HepG2 (cell line): ENCODE data around the gene NFATC3. TPM values are rescaled to one million over a fixed set of nuclear protein-coding genes. Genes with fewer than 3 reads are reported as not detected.
A peak's percentile ranks its signal among the peaks of the same experiment; 100 is the strongest.

Source experiments
- CCDC6 ChIP-seq: sonication (generic); formaldehyde crosslinking; IDR thresholded peaks from 2 replicates; pipeline ENCODE4 v1.8.1; 2022; ENCODE audit warnings: mild to moderate bottlenecking, missing genetic modification reagents, moderate library complexity
- CEBPB ChIP-seq: IDR thresholded peaks from 2 replicates; pipeline ENCODE4 v1.6.1; 2011; ENCODE audit warnings: low read depth, low read length, improper control_type of control experiment, borderline replicate concordance
- CSRNP2 ChIP-seq: sonication (generic); formaldehyde crosslinking; conservative IDR thresholded peaks from 2 replicates; pipeline ENCODE4 v1.8.0; 2022; ENCODE audit warnings: low read depth, missing genetic modification reagents
- HNF4G ChIP-seq, 2 experiments: sonication (generic) in 1 of 2; formaldehyde crosslinking in 1 of 2; IDR thresholded peaks; 2 replicates each; pipeline versions ENCODE4 v1.4.0 to v1.6.1; 2011 to 2020; ENCODE audit warnings: borderline replicate concordance in 2 of 2, low read depth in 2 of 2, mild to moderate bottlenecking in 2 of 2, low read length in 1 of 2, missing genetic modification reagents in 1 of 2, moderate library complexity in 1 of 2
- MAZ ChIP-seq, 2 experiments: sonication (generic) in 1 of 2; formaldehyde crosslinking in 1 of 2; IDR thresholded peaks; 2 replicates each; pipeline versions ENCODE4 v1.5.0 to v1.6.1; 2012 to 2020; ENCODE audit warnings: low read depth in 2 of 2, mild to moderate bottlenecking in 2 of 2, borderline replicate concordance in 1 of 2, improper control_type of control experiment in 1 of 2, low read length in 1 of 2, missing genetic modification reagents in 1 of 2, moderate library complexity in 1 of 2
- NONO ChIP-seq, 2 experiments: fragments of 450-650 bp in 1 of 2; sonication (generic) in 1 of 2; formaldehyde crosslinking in 1 of 2; IDR thresholded peaks in 1 of 2; conservative IDR thresholded peaks in 1 of 2; 2 replicates each; pipeline versions ENCODE4 v1.6.1 to v1.8.0; 2017 to 2022; ENCODE audit warnings: mild to moderate bottlenecking in 1 of 2, missing genetic modification reagents in 1 of 2, moderate library complexity in 1 of 2
- SSRP1 ChIP-seq: IDR thresholded peaks from 2 replicates; pipeline ENCODE4 v1.6.1; 2016; ENCODE audit warnings: control low read depth
- ZMYM2 ChIP-seq: sonication (generic); formaldehyde crosslinking; IDR thresholded peaks from 2 replicates; pipeline ENCODE4 v1.8.0; 2022; ENCODE audit warnings: mild to moderate bottlenecking, missing genetic modification reagents
- ZNF335 ChIP-seq: sonication (generic); formaldehyde crosslinking; IDR thresholded peaks from 2 replicates; pipeline ENCODE4 v1.4.0; 2020; ENCODE audit warnings: missing genetic modification reagents
- polyA plus RNA-seq, 8 experiments: library from polyadenylated mRNA; depleted of rRNA in 3 of 8; stranded (reverse) in 7 of 8; unstranded in 1 of 8; fragments of >200 nt; fragmentation: Illumina TruSeq in 4 of 8; extraction: Trizol in 4 of 8; gene quantifications; 2 replicates each; pipeline versions ENCODE4 v1.2.1 to v1.2.3, GENCODE V29; 2011 to 2016; ENCODE audit warnings: low read depth in 4 of 8, missing spikeins in 1 of 8, mixed read lengths in 1 of 8; ENCODE audit not compliant: insufficient read depth in 1 of 8
- total RNA-seq, 5 experiments: library from RNA; depleted of rRNA; stranded (reverse); fragments of >200 nt; fragmentation: Illumina TruSeq; extraction: Trizol; gene quantifications; 2 replicates each; pipeline ENCODE4 v1.2.3, GENCODE V29; 2016; ENCODE audit warnings: low read depth in 1 of 5
- TF ChIP-seq, protein P1 (sequence below): IDR thresholded peaks from 2 replicates; pipeline ENCODE4 v1.6.1; 2016; ENCODE audit warnings: low read depth
- TF ChIP-seq, protein P2 (sequence below), 2 experiments: sonication (generic) in 1 of 2; formaldehyde crosslinking in 1 of 2; IDR thresholded peaks; 2 replicates each; pipeline versions ENCODE4 v1.4.0 to v1.6.1; 2016 to 2020; ENCODE audit warnings: borderline replicate concordance in 1 of 2, low read depth in 1 of 2, mild to moderate bottlenecking in 1 of 2, missing genetic modification reagents in 1 of 2
- TF ChIP-seq, protein P3 (sequence below): sonication (generic); formaldehyde crosslinking; IDR thresholded peaks from 2 replicates; pipeline ENCODE4 v1.4.0; 2020; ENCODE audit warnings: missing genetic modification reagents, borderline replicate concordance
- TF ChIP-seq, protein P4 (sequence below): sonication (generic); formaldehyde crosslinking; IDR thresholded peaks from 2 replicates; pipeline ENCODE4 v1.5.1; 2020; ENCODE audit warnings: missing genetic modification reagents, mild to moderate bottlenecking, borderline replicate concordance

Gene NFATC3
- total and polyA plus RNA-seq, 2 of the 13 experiments (the other 11 are each of a cell fraction or from before 2014, with no cell fraction given): 52.6 to 62.7 TPM

DNA sequence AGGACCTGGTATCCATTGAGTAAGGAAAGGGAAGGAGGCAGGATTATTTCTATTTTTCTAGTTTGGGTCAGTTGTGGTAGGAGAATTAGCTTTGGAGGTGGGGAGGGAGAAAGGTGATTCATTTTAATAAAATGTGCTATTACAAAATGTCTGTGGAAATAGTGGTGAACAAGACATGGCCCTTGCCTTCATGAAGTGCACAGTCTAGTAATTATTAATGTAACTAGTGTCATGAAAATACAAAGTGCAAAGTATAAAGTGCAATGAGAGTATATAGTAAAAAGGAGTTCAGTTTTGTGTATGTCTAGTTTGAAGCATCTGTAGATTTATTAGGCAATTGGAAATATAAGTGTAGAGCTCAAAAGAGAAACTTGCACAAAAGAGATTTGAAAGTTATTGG, 11.9 kb downstream of the NFATC3 start (continued):
- TF ChIP-seq MAZ (IDR thresholded peaks at IDR 0.05; ENCODE audit: borderline replicate concordance, low read depth, low read length): no peak
- no peak for TF ChIP-seq MAZ (CRISPR knock-in tag; IDR thresholded peaks at IDR 0.05; ENCODE audit: low read depth)
- peak; percentile 41; the same call in 1 of the 2 replicates for TF ChIP-seq HNF4G (IDR thresholded peaks at IDR 0.05; ENCODE audit: borderline replicate concordance, low read depth, low read length)
- TF ChIP-seq HNF4G (CRISPR knock-in tag; IDR thresholded peaks at IDR 0.05; ENCODE audit: borderline replicate concordance, low read depth): no peak
- TF ChIP-seq, protein P1, sequence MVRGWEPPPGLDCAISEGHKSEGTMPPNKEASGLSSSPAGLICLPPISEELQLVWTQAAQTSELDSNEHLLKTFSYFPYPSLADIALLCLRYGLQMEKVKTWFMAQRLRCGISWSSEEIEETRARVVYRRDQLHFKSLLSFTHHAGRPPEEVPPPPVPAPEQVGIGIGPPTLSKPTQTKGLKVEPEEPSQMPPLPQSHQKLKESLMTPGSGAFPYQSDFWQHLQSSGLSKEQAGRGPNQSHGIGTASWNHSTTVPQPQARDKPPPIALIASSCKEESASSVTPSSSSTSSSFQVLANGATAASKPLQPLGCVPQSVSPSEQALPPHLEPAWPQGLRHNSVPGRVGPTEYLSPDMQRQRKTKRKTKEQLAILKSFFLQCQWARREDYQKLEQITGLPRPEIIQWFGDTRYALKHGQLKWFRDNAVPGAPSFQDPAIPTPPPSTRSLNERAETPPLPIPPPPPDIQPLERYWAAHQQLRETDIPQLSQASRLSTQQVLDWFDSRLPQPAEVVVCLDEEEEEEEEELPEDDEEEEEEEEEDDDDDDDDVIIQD: 0 out of 2 replicates have a peak, but pooled peaks have one; percentile 13
- TF ChIP-seq, protein P2, sequence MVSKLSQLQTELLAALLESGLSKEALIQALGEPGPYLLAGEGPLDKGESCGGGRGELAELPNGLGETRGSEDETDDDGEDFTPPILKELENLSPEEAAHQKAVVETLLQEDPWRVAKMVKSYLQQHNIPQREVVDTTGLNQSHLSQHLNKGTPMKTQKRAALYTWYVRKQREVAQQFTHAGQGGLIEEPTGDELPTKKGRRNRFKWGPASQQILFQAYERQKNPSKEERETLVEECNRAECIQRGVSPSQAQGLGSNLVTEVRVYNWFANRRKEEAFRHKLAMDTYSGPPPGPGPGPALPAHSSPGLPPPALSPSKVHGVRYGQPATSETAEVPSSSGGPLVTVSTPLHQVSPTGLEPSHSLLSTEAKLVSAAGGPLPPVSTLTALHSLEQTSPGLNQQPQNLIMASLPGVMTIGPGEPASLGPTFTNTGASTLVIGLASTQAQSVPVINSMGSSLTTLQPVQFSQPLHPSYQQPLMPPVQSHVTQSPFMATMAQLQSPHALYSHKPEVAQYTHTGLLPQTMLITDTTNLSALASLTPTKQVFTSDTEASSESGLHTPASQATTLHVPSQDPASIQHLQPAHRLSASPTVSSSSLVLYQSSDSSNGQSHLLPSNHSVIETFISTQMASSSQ (IDR thresholded peaks at IDR 0.05; ENCODE audit: low read depth): peak; percentile 62; the same call in 1 of the 2 replicates
- TF ChIP-seq, protein P2 (CRISPR knock-in tag; IDR thresholded peaks at IDR 0.05; ENCODE audit: borderline replicate concordance): no peak
- TF ChIP-seq SSRP1 (CRISPR knock-in tag): no peak
- TF ChIP-seq, protein P3, sequence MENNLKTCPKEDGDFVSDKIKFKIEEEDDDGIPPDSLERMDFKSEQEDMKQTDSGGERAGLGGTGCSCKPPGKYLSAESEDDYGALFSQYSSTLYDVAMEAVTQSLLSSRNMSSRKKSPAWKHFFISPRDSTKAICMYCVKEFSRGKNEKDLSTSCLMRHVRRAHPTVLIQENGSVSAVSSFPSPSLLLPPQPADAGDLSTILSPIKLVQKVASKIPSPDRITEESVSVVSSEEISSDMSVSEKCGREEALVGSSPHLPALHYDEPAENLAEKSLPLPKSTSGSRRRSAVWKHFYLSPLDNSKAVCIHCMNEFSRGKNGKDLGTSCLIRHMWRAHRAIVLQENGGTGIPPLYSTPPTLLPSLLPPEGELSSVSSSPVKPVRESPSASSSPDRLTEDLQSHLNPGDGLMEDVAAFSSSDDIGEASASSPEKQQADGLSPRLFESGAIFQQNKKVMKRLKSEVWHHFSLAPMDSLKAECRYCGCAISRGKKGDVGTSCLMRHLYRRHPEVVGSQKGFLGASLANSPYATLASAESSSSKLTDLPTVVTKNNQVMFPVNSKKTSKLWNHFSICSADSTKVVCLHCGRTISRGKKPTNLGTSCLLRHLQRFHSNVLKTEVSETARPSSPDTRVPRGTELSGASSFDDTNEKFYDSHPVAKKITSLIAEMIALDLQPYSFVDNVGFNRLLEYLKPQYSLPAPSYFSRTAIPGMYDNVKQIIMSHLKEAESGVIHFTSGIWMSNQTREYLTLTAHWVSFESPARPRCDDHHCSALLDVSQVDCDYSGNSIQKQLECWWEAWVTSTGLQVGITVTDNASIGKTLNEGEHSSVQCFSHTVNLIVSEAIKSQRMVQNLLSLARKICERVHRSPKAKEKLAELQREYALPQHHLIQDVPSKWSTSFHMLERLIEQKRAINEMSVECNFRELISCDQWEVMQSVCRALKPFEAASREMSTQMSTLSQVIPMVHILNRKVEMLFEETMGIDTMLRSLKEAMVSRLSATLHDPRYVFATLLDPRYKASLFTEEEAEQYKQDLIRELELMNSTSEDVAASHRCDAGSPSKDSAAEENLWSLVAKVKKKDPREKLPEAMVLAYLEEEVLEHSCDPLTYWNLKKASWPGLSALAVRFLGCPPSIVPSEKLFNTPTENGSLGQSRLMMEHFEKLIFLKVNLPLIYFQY (CRISPR knock-in tag): no peak
- TF ChIP-seq, protein P4, sequence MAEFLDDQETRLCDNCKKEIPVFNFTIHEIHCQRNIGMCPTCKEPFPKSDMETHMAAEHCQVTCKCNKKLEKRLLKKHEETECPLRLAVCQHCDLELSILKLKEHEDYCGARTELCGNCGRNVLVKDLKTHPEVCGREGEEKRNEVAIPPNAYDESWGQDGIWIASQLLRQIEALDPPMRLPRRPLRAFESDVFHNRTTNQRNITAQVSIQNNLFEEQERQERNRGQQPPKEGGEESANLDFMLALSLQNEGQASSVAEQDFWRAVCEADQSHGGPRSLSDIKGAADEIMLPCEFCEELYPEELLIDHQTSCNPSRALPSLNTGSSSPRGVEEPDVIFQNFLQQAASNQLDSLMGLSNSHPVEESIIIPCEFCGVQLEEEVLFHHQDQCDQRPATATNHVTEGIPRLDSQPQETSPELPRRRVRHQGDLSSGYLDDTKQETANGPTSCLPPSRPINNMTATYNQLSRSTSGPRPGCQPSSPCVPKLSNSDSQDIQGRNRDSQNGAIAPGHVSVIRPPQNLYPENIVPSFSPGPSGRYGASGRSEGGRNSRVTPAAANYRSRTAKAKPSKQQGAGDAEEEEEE (CRISPR knock-in tag): no peak
- TF ChIP-seq CSRNP2: no peak
- peak; percentile 17; the same call in 1 of the 2 replicates for TF ChIP-seq CEBPB
- TF ChIP-seq ZNF335 (CRISPR knock-in tag): no peak
- TF ChIP-seq ZMYM2 (CRISPR knock-in tag): 0 out of 2 replicates have a peak, but pooled peaks have one; percentile 22
- TF ChIP-seq NONO (IDR thresholded peaks at IDR 0.05): no peak
- no peak for TF ChIP-seq NONO (CRISPR knock-in tag; conservative IDR thresholded peaks at IDR 0.05)
- no peak for TF ChIP-seq CCDC6 (CRISPR knock-in tag)
